Esophagus muscularis mucosa (tissue), 4 donors: ENCODE data around the gene ABCD3. TPM values are rescaled to one million over a fixed set of nuclear protein-coding genes. Genes with fewer than 3 reads are reported as not detected.
"Not testable (repeated sequence)": the region's sequence is repeated elsewhere in the genome, so short reads cannot be mapped to it uniquely, and the experiment has no call there.

Source experiments
- DNase-seq: peaks from one replicate; pipeline ENCODE4 v3.0.0-alpha.2; 2017; ENCODE audit errors: extremely low spot score
- H3K27ac ChIP-seq, 4 donors: fragments of 200-600 bp; sonication (generic); replicated peaks in 1 of 4; 1 replicate in 3 of 4; 2 replicates in 1 of 4; pipeline ENCODE4 v1.5.1; 2016 to 2019; ENCODE audit warnings: mild to moderate bottlenecking in 1 of 4
- H3K27me3 ChIP-seq, 4 donors: fragments of 200-600 bp; sonication (generic); one replicate each; pipeline versions ENCODE4 v1.5.1 to v1.6.0; 2016 to 2019
- H3K36me3 ChIP-seq, 4 donors: fragments of 200-600 bp; sonication (generic); one replicate each; pipeline ENCODE4 v1.5.1; 2016 to 2019
- H3K4me1 ChIP-seq, 4 donors: fragments of 200-600 bp; sonication (generic); one replicate each; pipeline ENCODE4 v1.5.1; 2016 to 2019
- H3K4me3 ChIP-seq, 4 donors: fragments of 200-600 bp; sonication (generic); 1 replicate in 2 of 4; 2 replicates in 2 of 4; pipeline ENCODE4 v1.5.1; 2016 to 2019; ENCODE audit warnings: mild to moderate bottlenecking in 4 of 4, moderate library complexity in 1 of 4
- H3K9me3 ChIP-seq, 4 donors: fragments of 200-600 bp; sonication (generic); 1 replicate in 3 of 4; 2 replicates in 1 of 4; pipeline ENCODE4 v1.5.1; 2016 to 2019
- EP300 ChIP-seq: sonication (generic); formaldehyde crosslinking; IDR thresholded peaks from one replicate; pipeline ENCODE4 v1.6.1; 2017; ENCODE audit warnings: antibody characterized with exemption
- POLR2A ChIP-seq: fragments of 450-650 bp; IDR thresholded peaks from one replicate; pipeline ENCODE4 v1.6.1; 2017; ENCODE audit warnings: antibody characterized with exemption, moderate library complexity, mild to moderate bottlenecking, low read depth
- POLR2AphosphoS5 ChIP-seq, 2 donors: sonication (generic); formaldehyde crosslinking; IDR thresholded peaks; one replicate each; pipeline ENCODE4 v1.6.1; 2017; ENCODE audit warnings: antibody characterized with exemption in 2 of 2
- WGBS: methylation state at CpG from one replicate; pipeline ENCODE4 v1.1.5; 2018; 5-methylcytosine and 5-hydroxymethylcytosine counted together
- intact Hi-C: fragments of 100-400 bp; cut with DNase I; formaldehyde crosslinking; loops from one replicate; pipeline ENCODE4 v1.15.1; 2023
- total RNA-seq, 4 donors: library from RNA; depleted of rRNA; stranded (reverse); fragments of >200 nt; gene quantifications; one replicate each; pipeline versions ENCODE4 v1.1.0 to v1.2.1, GENCODE V29; 2016
- TF ChIP-seq, protein P1 (sequence below), 3 experiments: fragments of 200-600 bp in 2 of 3; fragments of 450-650 bp in 1 of 3; sonication (generic) in 2 of 3; IDR thresholded peaks; one replicate each; pipeline ENCODE4 v1.5.1; 2017 to 2019; ENCODE audit warnings: antibody characterized with exemption in 3 of 3, mild to moderate bottlenecking in 2 of 3, moderate library complexity in 1 of 3

ABCD3 gene
- total RNA-seq, 4 donors from 2014 or later = 25.0 to 59.4 (median 27.9) TPM

DNA sequence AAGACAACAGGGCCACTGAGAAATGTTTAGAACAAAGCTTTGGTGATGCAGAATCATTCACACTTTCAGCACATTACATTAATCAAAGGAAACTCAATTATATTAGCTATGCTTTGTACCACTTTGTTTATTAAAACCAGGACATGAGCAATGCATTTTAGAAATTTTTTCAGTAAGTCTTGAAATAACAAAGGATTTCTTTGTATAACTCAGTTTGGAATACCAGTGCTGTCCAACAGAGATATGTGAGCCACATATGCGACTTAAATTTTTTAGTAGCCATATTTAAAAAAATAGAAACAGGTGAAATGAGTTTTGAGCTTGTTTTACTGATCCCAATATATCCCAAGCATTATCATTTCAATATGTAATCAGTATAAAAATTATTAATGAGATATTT is 142.1 kb downstream of the ABCD3 start:
- no peaks in the 10 kb centered on the region for H3K9me3 ChIP-seq
- H3K27ac ChIP-seq = peak overlapping the region in 1 of 4 donors; percentile 8
- DNase-seq = no peak
- H3K4me1 ChIP-seq = peaks cover 0 to 13% (median 11%) of the 10 kb centered on the region in 4 donors
- H3K36me3 ChIP-seq = no peaks in the 10 kb centered on the region
- 65% methylated on average over 1 of the region's 1 CpG for WGBS
- H3K4me3 ChIP-seq = no peak overlapping the region
- no peaks in the 10 kb centered on the region for H3K27me3 ChIP-seq
- TF ChIP-seq, protein P1, sequence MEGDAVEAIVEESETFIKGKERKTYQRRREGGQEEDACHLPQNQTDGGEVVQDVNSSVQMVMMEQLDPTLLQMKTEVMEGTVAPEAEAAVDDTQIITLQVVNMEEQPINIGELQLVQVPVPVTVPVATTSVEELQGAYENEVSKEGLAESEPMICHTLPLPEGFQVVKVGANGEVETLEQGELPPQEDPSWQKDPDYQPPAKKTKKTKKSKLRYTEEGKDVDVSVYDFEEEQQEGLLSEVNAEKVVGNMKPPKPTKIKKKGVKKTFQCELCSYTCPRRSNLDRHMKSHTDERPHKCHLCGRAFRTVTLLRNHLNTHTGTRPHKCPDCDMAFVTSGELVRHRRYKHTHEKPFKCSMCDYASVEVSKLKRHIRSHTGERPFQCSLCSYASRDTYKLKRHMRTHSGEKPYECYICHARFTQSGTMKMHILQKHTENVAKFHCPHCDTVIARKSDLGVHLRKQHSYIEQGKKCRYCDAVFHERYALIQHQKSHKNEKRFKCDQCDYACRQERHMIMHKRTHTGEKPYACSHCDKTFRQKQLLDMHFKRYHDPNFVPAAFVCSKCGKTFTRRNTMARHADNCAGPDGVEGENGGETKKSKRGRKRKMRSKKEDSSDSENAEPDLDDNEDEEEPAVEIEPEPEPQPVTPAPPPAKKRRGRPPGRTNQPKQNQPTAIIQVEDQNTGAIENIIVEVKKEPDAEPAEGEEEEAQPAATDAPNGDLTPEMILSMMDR (IDR thresholded peaks at IDR 0.05) = peak in 1 of 3 experiments; percentile 14
- no peak for TF ChIP-seq EP300
- intact Hi-C loops = no loop called here

GRCh38 chr1:94562519-94563260 is 144.5 kb downstream of the ABCD3 start:
- H3K4me3 ChIP-seq = no peak overlapping the region
- H3K36me3 ChIP-seq = no peaks in the 10 kb centered on the region
- intact Hi-C loops = no loop called here
- no peak for DNase-seq
- no peaks in the 10 kb centered on the region for H3K9me3 ChIP-seq
- 81% methylated on average over 11 of the region's 12 CpGs for WGBS
- H3K4me1 ChIP-seq = peaks cover 0 to 13% (median 11%) of the 10 kb centered on the region in 4 donors
- no peak overlapping the region for H3K27ac ChIP-seq
- H3K27me3 ChIP-seq = no peaks in the 10 kb centered on the region
- TF ChIP-seq, protein P1 (IDR thresholded peaks at IDR 0.05) = no peak
- TF ChIP-seq EP300 (no peak), POLR2AphosphoS5 (IDR thresholded peaks at IDR 0.05) (no peak), POLR2A (no peak)

GRCh38 chr1:94565901-94566300 is 147.7 kb downstream of the ABCD3 start:
- Histone ChIP-seq H3K4me3 (no peak overlapping the region), H3K27ac (no peak overlapping the region), H3K27me3 (no peaks in the 10 kb centered on the region), H3K4me1 (peaks cover 0 to 4% (median 2%) of the 10 kb centered on the region in 4 donors), H3K9me3 (peaks cover 0 to 8% (median 0%) of the 10 kb centered on the region in 4 donors), H3K36me3 (no peaks in the 10 kb centered on the region)
- TF ChIP-seq POLR2AphosphoS5 (IDR thresholded peaks at IDR 0.05) (no peak), POLR2A (no peak), EP300 (no peak)
- TF ChIP-seq, protein P1 (IDR thresholded peaks at IDR 0.05) = no peak
- no peak for DNase-seq
- 96% methylated on average over 2 of the region's 2 CpGs for WGBS
- intact Hi-C loops = no loop called here

DNA sequence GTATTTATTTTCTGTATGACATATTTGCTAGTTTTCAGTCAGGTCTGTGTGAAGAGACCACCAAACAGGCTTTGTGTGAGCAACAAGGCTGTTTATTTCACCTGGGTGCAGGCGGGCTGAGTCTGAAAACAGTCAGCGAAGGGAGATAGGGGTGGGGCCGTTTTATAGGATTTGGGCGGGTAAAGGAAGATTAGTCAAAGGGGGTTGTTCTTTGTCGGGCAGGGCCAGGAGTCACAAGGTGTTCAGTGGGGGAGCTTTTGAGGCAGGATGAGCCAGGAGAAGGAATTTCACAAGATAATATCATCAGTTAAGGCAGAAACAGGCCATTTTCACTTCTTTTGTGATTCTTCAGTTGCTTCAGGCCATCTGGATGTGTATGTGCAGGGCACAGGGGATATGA is 148.2 kb downstream of the ABCD3 start:
- WGBS = 81% methylated on average over 5 of the region's 5 CpGs
- intact Hi-C loops, H3K4me3 ChIP-seq, H3K36me3 ChIP-seq, H3K9me3 ChIP-seq, H3K27me3 ChIP-seq, DNase-seq, H3K27ac ChIP-seq, H3K4me1 ChIP-seq: not testable (repeated sequence)

GRCh38 chr1:94567975-94568607 is 149.9 kb downstream of the ABCD3 start:
- H3K4me3 ChIP-seq, H3K27me3 ChIP-seq, intact Hi-C loops, H3K27ac ChIP-seq, H3K4me1 ChIP-seq, DNase-seq, H3K36me3 ChIP-seq: not testable (repeated sequence)
- H3K9me3 ChIP-seq = peaks cover 0 to 14% (median 3%) of the 10 kb centered on the region in 4 donors
- WGBS = 93% methylated on average over 2 of the region's 2 CpGs

Other genes with a start within 250 kb of the ABCD3 start
- gene ARHGAP29, start 180.8 kb upstream of the ABCD3 start, total RNA-seq = 10 to 100 TPM; 18.4 to 40.2 (median 23.7) TPM
- 10 to 100 TPM; 12.6 to 56.3 (median 17.5) TPM for gene F3, start 123.4 kb downstream of the ABCD3 start, total RNA-seq